WTC11 (cell line): ENCODE measurements around the gene LYPD6. TPM values are rescaled to one million over a fixed set of nuclear protein-coding genes. Genes with fewer than 3 reads are reported as not detected.

Experiments
- ATAC-seq: fragments of 200-7000 bp; cut with Tn5 transposase; 2 replicates; pipeline ENCODE4 v1.10.0; 2021; ENCODE audit warnings: mild to moderate bottlenecking, moderate library complexity
- CTCF ChIA-PET: fragments of 300-600 bp; sonication (Branson Sonifier 250); formaldehyde crosslinking; loops from one replicate; lab custom pipeline; 2021; ENCODE audit warnings: antibody characterized with exemption; lab: Charles Lee
- POLR2A ChIA-PET: fragments of 350-600 bp; sonication (Branson Sonifier 250); formaldehyde crosslinking; loops from one replicate; lab custom pipeline; 2021; ENCODE audit warnings: antibody characterized with exemption; lab: Charles Lee
- DNase-seq: peaks from one replicate; pipeline ENCODE4 v3.0.0; 2021; ENCODE audit warnings: low spot score
- H3K27ac Mint-ChIP-seq: 2 replicates; pipeline ENCODE4 v1.8.0; 2021; ENCODE audit warnings: mixed read lengths
- H3K27me3 Mint-ChIP-seq: 2 replicates; pipeline ENCODE4 v1.8.0; 2021; ENCODE audit warnings: low read depth, mild to moderate bottlenecking, moderate library complexity, mixed read lengths
- H3K36me3 Mint-ChIP-seq: 2 replicates; pipeline ENCODE4 v1.8.0; 2021; ENCODE audit warnings: mixed read lengths
- H3K4me1 Mint-ChIP-seq: 2 replicates; pipeline ENCODE4 v1.8.0; 2022; ENCODE audit warnings: mixed read lengths
- H3K4me3 Mint-ChIP-seq: 2 replicates; pipeline ENCODE4 v1.8.0; 2021; ENCODE audit warnings: mild to moderate bottlenecking, moderate library complexity, mixed read lengths
- H3K9me3 Mint-ChIP-seq: 2 replicates; pipeline ENCODE4 v1.8.0; 2021; ENCODE audit warnings: mixed read lengths
- ETV6 ChIP-seq: sonication (generic); formaldehyde crosslinking; IDR thresholded peaks from 2 replicates; pipeline ENCODE4 v1.8.1; 2022; ENCODE audit warnings: mild to moderate bottlenecking, missing genetic modification reagents
- HMGA2 ChIP-seq: fragments of 250-450 bp; sonication (Bioruptor Pico); IDR thresholded peaks from 2 replicates; pipeline ENCODE4 v1.4.0; 2021; ENCODE audit warnings: mild to moderate bottlenecking, moderate library complexity
- JUN ChIP-seq: sonication (generic); formaldehyde crosslinking; IDR thresholded peaks from 2 replicates; pipeline ENCODE4 v1.8.0; 2023; ENCODE audit warnings: mild to moderate bottlenecking, missing genetic modification reagents
- MXD4 ChIP-seq: fragments of 250-450 bp; sonication (Bioruptor Pico); IDR thresholded peaks from 2 replicates; pipeline ENCODE4 v1.8.0; 2021; ENCODE audit warnings: mild to moderate bottlenecking, moderate library complexity, borderline replicate concordance
- MYBL2 ChIP-seq: sonication (generic); formaldehyde crosslinking; IDR thresholded peaks from 2 replicates; pipeline ENCODE4 v1.8.1; 2023; ENCODE audit warnings: mild to moderate bottlenecking, moderate library complexity, missing genetic modification reagents
- NR1H2 ChIP-seq: sonication (generic); formaldehyde crosslinking; IDR thresholded peaks from 2 replicates; pipeline ENCODE4 v1.9.0; 2021; ENCODE audit warnings: mild to moderate bottlenecking, moderate library complexity, missing genetic modification reagents
- NR2C2 ChIP-seq: sonication (generic); formaldehyde crosslinking; IDR thresholded peaks from 2 replicates; pipeline ENCODE4 v1.8.0; 2022; ENCODE audit warnings: mild to moderate bottlenecking, missing genetic modification reagents
- RORB ChIP-seq: fragments of 250-450 bp; sonication (Bioruptor Pico); IDR thresholded peaks from 2 replicates; pipeline ENCODE4 v1.9.0; 2021; ENCODE audit warnings: mild to moderate bottlenecking
- SOX15 ChIP-seq: fragments of 250-450 bp; sonication (Bioruptor Pico); IDR thresholded peaks from 2 replicates; pipeline ENCODE4 v1.9.0; 2021; ENCODE audit warnings: mild to moderate bottlenecking
- ZBTB21 ChIP-seq: sonication (generic); formaldehyde crosslinking; IDR thresholded peaks from 2 replicates; pipeline ENCODE4 v1.8.1; 2023; ENCODE audit warnings: mild to moderate bottlenecking, missing genetic modification reagents, borderline replicate concordance
- ZNF263 ChIP-seq: sonication (generic); formaldehyde crosslinking; IDR thresholded peaks from 2 replicates; pipeline ENCODE4 v1.8.1; 2022; ENCODE audit warnings: low read depth, mild to moderate bottlenecking, moderate library complexity, missing genetic modification reagents
- ZNF317 ChIP-seq: sonication (generic); formaldehyde crosslinking; IDR thresholded peaks from 2 replicates; pipeline ENCODE4 v1.8.1; 2023; ENCODE audit warnings: low read depth, mild to moderate bottlenecking, moderate library complexity, missing genetic modification reagents, borderline replicate concordance
- ZNF396 ChIP-seq: fragments of 250-450 bp; sonication (Bioruptor Pico); IDR thresholded peaks from 2 replicates; pipeline ENCODE4 v1.8.0; 2021; ENCODE audit warnings: mild to moderate bottlenecking, moderate library complexity, borderline replicate concordance
- ZNF423 ChIP-seq: fragments of 250-450 bp; sonication (Bioruptor Pico); IDR thresholded peaks from 2 replicates; pipeline ENCODE4 v2.1.2; 2022; ENCODE audit warnings: mild to moderate bottlenecking, moderate library complexity
- total RNA-seq: library from RNA; stranded (reverse); gene quantifications from 3 replicates; pipeline ENCODE4 v1.2.3, GENCODE V29; 2021
- TF ChIP-seq, protein P1 (sequence below): fragments of 250-450 bp; sonication (Bioruptor Pico); IDR thresholded peaks from 2 replicates; pipeline ENCODE4 v1.9.0; 2021; ENCODE audit warnings: mild to moderate bottlenecking, borderline replicate concordance
- TF ChIP-seq, protein P2 (sequence below): sonication (generic); formaldehyde crosslinking; IDR thresholded peaks from 2 replicates; pipeline ENCODE4 v1.8.1; 2022; ENCODE audit warnings: mild to moderate bottlenecking, moderate library complexity, missing genetic modification reagents
- TF ChIP-seq, protein P3 (sequence below): sonication (generic); formaldehyde crosslinking; conservative IDR thresholded peaks from 2 replicates; pipeline ENCODE4 v1.8.1; 2022; ENCODE audit warnings: mild to moderate bottlenecking, missing genetic modification reagents
- TF ChIP-seq, protein P4 (sequence below): sonication (generic); formaldehyde crosslinking; IDR thresholded peaks from 2 replicates; pipeline ENCODE4 v1.8.1; 2023; ENCODE audit warnings: mild to moderate bottlenecking, missing genetic modification reagents
- TF ChIP-seq, protein P5 (sequence below): sonication (generic); formaldehyde crosslinking; IDR thresholded peaks from 2 replicates; pipeline ENCODE4 v1.8.1; 2022; ENCODE audit warnings: mild to moderate bottlenecking, missing genetic modification reagents, moderate library complexity, borderline replicate concordance
- TF ChIP-seq, protein P6 (sequence below): sonication (generic); formaldehyde crosslinking; IDR thresholded peaks from 2 replicates; pipeline ENCODE4 v1.8.0; 2022; ENCODE audit warnings: mild to moderate bottlenecking, missing genetic modification reagents
- TF ChIP-seq, protein P7 (sequence below): fragments of 250-450 bp; sonication (Bioruptor Pico); IDR thresholded peaks from 2 replicates; pipeline ENCODE4 v1.9.0; 2021; ENCODE audit warnings: moderate library complexity, mild to moderate bottlenecking, inconsistent platforms, borderline replicate concordance
- TF ChIP-seq, protein P8 (sequence below): sonication (generic); formaldehyde crosslinking; IDR thresholded peaks from 2 replicates; pipeline ENCODE4 v1.8.0; 2022; ENCODE audit warnings: mild to moderate bottlenecking, missing genetic modification reagents

Gene LYPD6
- total RNA-seq, 1 experiment from 2014 or later = 4.8 TPM

DNA sequence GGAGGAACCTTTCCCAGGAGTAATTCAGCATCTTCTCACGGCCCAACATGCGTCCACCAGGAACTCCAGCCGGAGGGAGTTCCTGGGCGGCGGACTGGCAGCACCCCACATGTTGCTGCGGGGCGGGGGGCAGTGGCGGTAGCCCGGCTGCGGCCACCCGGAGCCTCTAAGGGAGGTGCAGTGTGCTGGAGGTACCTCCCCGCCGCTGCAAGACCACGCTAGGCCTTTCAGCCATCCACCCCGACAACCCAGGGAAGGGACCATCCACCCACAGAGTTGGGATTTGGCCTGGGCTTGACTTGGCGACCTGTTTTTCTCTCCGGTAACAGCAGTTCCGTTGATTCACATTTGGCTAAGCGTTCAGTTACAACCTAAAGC is 625 bp downstream of the LYPD6 start:
- H3K9me3 Mint-ChIP-seq = no peaks in the 10 kb centered on the region
- peaks cover 20% of the 10 kb centered on the region for H3K27me3 Mint-ChIP-seq
- ChIA-PET POLR2A (no interaction called here), CTCF (interaction anchor here (1.5 to 3.1 kb wide), 4 partner anchors 17 to 314 kb away, joined by 7 to 18 read pairs (median 14); partner anchors contain the start of gene LYPD6B)
- TF ChIP-seq, protein P1, sequence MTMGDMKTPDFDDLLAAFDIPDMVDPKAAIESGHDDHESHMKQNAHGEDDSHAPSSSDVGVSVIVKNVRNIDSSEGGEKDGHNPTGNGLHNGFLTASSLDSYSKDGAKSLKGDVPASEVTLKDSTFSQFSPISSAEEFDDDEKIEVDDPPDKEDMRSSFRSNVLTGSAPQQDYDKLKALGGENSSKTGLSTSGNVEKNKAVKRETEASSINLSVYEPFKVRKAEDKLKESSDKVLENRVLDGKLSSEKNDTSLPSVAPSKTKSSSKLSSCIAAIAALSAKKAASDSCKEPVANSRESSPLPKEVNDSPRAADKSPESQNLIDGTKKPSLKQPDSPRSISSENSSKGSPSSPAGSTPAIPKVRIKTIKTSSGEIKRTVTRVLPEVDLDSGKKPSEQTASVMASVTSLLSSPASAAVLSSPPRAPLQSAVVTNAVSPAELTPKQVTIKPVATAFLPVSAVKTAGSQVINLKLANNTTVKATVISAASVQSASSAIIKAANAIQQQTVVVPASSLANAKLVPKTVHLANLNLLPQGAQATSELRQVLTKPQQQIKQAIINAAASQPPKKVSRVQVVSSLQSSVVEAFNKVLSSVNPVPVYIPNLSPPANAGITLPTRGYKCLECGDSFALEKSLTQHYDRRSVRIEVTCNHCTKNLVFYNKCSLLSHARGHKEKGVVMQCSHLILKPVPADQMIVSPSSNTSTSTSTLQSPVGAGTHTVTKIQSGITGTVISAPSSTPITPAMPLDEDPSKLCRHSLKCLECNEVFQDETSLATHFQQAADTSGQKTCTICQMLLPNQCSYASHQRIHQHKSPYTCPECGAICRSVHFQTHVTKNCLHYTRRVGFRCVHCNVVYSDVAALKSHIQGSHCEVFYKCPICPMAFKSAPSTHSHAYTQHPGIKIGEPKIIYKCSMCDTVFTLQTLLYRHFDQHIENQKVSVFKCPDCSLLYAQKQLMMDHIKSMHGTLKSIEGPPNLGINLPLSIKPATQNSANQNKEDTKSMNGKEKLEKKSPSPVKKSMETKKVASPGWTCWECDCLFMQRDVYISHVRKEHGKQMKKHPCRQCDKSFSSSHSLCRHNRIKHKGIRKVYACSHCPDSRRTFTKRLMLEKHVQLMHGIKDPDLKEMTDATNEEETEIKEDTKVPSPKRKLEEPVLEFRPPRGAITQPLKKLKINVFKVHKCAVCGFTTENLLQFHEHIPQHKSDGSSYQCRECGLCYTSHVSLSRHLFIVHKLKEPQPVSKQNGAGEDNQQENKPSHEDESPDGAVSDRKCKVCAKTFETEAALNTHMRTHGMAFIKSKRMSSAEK (CRISPR knock-in tag) = no peak
- TF ChIP-seq ZNF317 (CRISPR knock-in tag) = no peak
- TF ChIP-seq, protein P2, sequence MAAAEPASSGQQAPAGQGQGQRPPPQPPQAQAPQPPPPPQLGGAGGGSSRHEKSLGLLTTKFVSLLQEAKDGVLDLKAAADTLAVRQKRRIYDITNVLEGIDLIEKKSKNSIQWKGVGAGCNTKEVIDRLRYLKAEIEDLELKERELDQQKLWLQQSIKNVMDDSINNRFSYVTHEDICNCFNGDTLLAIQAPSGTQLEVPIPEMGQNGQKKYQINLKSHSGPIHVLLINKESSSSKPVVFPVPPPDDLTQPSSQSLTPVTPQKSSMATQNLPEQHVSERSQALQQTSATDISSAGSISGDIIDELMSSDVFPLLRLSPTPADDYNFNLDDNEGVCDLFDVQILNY (CRISPR knock-in tag) = no peak
- TF ChIP-seq SOX15 (CRISPR knock-in tag) = no peak
- TF ChIP-seq, protein P3, sequence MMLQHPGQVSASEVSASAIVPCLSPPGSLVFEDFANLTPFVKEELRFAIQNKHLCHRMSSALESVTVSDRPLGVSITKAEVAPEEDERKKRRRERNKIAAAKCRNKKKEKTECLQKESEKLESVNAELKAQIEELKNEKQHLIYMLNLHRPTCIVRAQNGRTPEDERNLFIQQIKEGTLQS (CRISPR knock-in tag) = no peak
- TF ChIP-seq, protein P4, sequence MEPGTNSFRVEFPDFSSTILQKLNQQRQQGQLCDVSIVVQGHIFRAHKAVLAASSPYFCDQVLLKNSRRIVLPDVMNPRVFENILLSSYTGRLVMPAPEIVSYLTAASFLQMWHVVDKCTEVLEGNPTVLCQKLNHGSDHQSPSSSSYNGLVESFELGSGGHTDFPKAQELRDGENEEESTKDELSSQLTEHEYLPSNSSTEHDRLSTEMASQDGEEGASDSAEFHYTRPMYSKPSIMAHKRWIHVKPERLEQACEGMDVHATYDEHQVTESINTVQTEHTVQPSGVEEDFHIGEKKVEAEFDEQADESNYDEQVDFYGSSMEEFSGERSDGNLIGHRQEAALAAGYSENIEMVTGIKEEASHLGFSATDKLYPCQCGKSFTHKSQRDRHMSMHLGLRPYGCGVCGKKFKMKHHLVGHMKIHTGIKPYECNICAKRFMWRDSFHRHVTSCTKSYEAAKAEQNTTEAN = 0 out of 2 replicates have a peak, but pooled peaks have one; percentile 21
- peak overlapping the region; percentile 80 for H3K4me3 Mint-ChIP-seq
- peaks cover 27% of the 10 kb centered on the region for H3K4me1 Mint-ChIP-seq
- H3K27ac Mint-ChIP-seq = no peak overlapping the region
- DNase-seq = peak; percentile 19
- ATAC-seq = peak; percentile 7
- H3K36me3 Mint-ChIP-seq = no peaks in the 10 kb centered on the region

DNA sequence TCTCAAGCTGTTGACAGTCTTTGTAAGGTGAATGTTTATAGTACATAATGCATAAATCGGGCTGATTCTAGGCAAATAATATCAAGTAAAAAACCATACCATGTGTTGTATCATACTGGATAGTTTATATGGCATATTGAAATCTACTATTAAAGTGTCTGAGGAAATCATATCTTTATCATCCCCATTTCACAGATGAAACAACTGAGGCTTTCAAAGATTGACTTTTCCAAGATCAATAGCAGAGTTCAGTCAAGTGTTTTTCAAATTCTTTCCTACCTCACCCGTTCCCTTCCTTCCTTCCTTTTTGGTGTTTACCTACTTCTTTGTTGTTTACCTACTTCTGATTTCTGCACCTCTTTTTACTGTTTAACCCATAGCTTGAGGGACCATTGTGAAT is 2.0 kb downstream of the LYPD6 start:
- Mint-ChIP-seq H3K9me3 (peaks cover 8% of the 10 kb centered on the region), H3K36me3 (no peaks in the 10 kb centered on the region), H3K27ac (no peak overlapping the region), H3K4me1 (peaks cover 27% of the 10 kb centered on the region), H3K4me3 (peak overlapping the region; percentile 80; the same call in 1 of the 2 replicates), H3K27me3 (peaks cover 20% of the 10 kb centered on the region)
- no peak for DNase-seq
- no peak for ATAC-seq
- ChIA-PET CTCF (interaction anchor here (0.6 to 1.5 kb wide), 2 partner anchors 19 to 1047 kb away, joined by 3 to 7 read pairs; no protein-coding TSS in a partner anchor), POLR2A (interaction anchor here (0.6 kb wide), 1 partner anchor 600 kb away, joined by 4 read pairs; no protein-coding TSS in a partner anchor)
- TF ChIP-seq MXD4 (CRISPR knock-in tag) (no peak), ZNF263 (no peak), JUN (CRISPR knock-in tag) (no peak), ZNF423 (CRISPR knock-in tag) (no peak), NR1H2 (CRISPR knock-in tag) (no peak), MYBL2 (CRISPR knock-in tag) (no peak), NR2C2 (CRISPR knock-in tag) (no peak), HMGA2 (no peak), ZNF396 (CRISPR knock-in tag) (no peak), RORB (CRISPR knock-in tag) (no peak), ZBTB21 (CRISPR knock-in tag) (no peak), ETV6 (CRISPR knock-in tag) (no peak)
- TF ChIP-seq, protein P5, sequence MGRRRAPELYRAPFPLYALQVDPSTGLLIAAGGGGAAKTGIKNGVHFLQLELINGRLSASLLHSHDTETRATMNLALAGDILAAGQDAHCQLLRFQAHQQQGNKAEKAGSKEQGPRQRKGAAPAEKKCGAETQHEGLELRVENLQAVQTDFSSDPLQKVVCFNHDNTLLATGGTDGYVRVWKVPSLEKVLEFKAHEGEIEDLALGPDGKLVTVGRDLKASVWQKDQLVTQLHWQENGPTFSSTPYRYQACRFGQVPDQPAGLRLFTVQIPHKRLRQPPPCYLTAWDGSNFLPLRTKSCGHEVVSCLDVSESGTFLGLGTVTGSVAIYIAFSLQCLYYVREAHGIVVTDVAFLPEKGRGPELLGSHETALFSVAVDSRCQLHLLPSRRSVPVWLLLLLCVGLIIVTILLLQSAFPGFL = no peak
- TF ChIP-seq, protein P6, sequence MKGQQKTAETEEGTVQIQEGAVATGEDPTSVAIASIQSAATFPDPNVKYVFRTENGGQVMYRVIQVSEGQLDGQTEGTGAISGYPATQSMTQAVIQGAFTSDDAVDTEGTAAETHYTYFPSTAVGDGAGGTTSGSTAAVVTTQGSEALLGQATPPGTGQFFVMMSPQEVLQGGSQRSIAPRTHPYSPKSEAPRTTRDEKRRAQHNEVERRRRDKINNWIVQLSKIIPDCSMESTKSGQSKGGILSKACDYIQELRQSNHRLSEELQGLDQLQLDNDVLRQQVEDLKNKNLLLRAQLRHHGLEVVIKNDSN = no peak
- TF ChIP-seq, protein P7, sequence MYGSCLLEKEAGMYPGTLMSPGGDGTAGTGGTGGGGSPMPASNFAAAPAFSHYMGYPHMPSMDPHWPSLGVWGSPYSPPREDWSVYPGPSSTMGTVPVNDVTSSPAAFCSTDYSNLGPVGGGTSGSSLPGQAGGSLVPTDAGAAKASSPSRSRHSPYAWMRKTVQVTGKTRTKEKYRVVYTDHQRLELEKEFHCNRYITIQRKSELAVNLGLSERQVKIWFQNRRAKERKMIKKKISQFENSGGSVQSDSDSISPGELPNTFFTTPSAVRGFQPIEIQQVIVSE = no peak
- TF ChIP-seq, protein P3 (CRISPR knock-in tag) = no peak
- TF ChIP-seq, protein P8, sequence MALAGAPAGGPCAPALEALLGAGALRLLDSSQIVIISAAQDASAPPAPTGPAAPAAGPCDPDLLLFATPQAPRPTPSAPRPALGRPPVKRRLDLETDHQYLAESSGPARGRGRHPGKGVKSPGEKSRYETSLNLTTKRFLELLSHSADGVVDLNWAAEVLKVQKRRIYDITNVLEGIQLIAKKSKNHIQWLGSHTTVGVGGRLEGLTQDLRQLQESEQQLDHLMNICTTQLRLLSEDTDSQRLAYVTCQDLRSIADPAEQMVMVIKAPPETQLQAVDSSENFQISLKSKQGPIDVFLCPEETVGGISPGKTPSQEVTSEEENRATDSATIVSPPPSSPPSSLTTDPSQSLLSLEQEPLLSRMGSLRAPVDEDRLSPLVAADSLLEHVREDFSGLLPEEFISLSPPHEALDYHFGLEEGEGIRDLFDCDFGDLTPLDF (CRISPR knock-in tag) = no peak
